GM23248 (cell line): Measurements from ENCODE around the gene ASS1.

Source experiments
- EZH2 ChIP-seq: fragments of 200-600 bp; sonication (generic); IDR thresholded peaks from 2 replicates; pipeline ENCODE4 v1.6.1; 2018; ENCODE audit warnings: antibody characterized with exemption, mild to moderate bottlenecking; ENCODE audit not compliant: insufficient read depth, poor library complexity, severe bottlenecking
- EZH2phosphoT487 ChIP-seq: fragments of 200-600 bp; sonication (generic); IDR thresholded peaks from 2 replicates; pipeline ENCODE4 v1.6.1; 2018; ENCODE audit warnings: antibody characterized with exemption, moderate library complexity, mild to moderate bottlenecking, low read depth; ENCODE audit not compliant: insufficient read depth

GRCh38 chr9:130472184-130472705 is 27.5 kb downstream of the ASS1 start:
- no peak for TF ChIP-seq EZH2
- TF ChIP-seq EZH2phosphoT487: no peak
